MCF 10A (cell line): Measurements from ENCODE around the gene AMBRA1. TPM values are rescaled to one million over a fixed set of nuclear protein-coding genes. Genes with fewer than 3 reads are reported as not detected.

ENCODE experiments used
- BruUV-seq: library from RNA; stranded (reverse); fragments of 400-500 nt; replicated peaks from 2 replicates; lab custom pipeline; 2021; lab: Mats Ljungman, UMichigan
- CTCF ChIA-PET: fragments of 300-600 bp; sonication (Branson Sonifier 250); formaldehyde crosslinking; extraction: SDS; loops from one replicate; lab custom pipeline; 2021; ENCODE audit warnings: antibody characterized with exemption, inconsistent platforms; lab: Yijun Ruan, JAX
- POLR2A ChIA-PET: fragments of 300-600, 350-650 bp; sonication (Branson Sonifier 250); formaldehyde crosslinking; extraction: SDS; loops from one replicate; lab custom pipeline; 2020; ENCODE audit warnings: antibody characterized with exemption, inconsistent platforms; lab: Yijun Ruan, JAX
- DNase-seq: peaks from one replicate; pipeline ENCODE4 v3.0.0-alpha.2; 2018; ENCODE audit not compliant: unreplicated experiment
- H3K27ac Mint-ChIP-seq: one replicate; pipeline ENCODE4 v1.8.0; 2022; ENCODE audit warnings: mild to moderate bottlenecking, low read depth, mixed read lengths; ENCODE audit not compliant: unreplicated experiment
- H3K27me3 Mint-ChIP-seq: one replicate; pipeline ENCODE4 v1.8.0; 2022; ENCODE audit warnings: mixed read lengths; ENCODE audit not compliant: insufficient read depth, unreplicated experiment
- H3K36me3 Mint-ChIP-seq: one replicate; pipeline ENCODE4 v1.8.0; 2022; ENCODE audit warnings: mild to moderate bottlenecking, moderate library complexity, mixed read lengths; ENCODE audit not compliant: insufficient read depth, unreplicated experiment
- H3K4me1 Mint-ChIP-seq: one replicate; pipeline ENCODE4 v1.8.0; 2022; ENCODE audit warnings: mixed read lengths; ENCODE audit not compliant: insufficient read depth, unreplicated experiment
- H3K4me3 Mint-ChIP-seq: one replicate; pipeline ENCODE4 v1.8.0; 2022; ENCODE audit warnings: mild to moderate bottlenecking, moderate library complexity, mixed read lengths; ENCODE audit not compliant: unreplicated experiment
- H3K9me3 Mint-ChIP-seq: one replicate; pipeline ENCODE4 v1.8.0; 2022; ENCODE audit warnings: mixed read lengths; ENCODE audit not compliant: unreplicated experiment
- intact Hi-C: fragments of 100-400 bp; cut with micrococcal nuclease; formaldehyde crosslinking; loops from 2 replicates; pipeline ENCODE4 v1.14.1; 2022
- total RNA-seq: library from RNA; stranded (reverse); gene quantifications from 2 replicates; pipeline ENCODE4 v1.2.3, GENCODE V29; 2022
- TF ChIP-seq, protein P1 (sequence below): fragments of 200-600 bp; IDR thresholded peaks from one replicate; pipeline ENCODE4 v1.8.0; 2022; ENCODE audit warnings: antibody characterized with exemption, mild to moderate bottlenecking; ENCODE audit not compliant: unreplicated experiment

AMBRA1 gene
- total RNA-seq, 1 experiment from 2014 or later, result 19.6 TPM

DNA sequence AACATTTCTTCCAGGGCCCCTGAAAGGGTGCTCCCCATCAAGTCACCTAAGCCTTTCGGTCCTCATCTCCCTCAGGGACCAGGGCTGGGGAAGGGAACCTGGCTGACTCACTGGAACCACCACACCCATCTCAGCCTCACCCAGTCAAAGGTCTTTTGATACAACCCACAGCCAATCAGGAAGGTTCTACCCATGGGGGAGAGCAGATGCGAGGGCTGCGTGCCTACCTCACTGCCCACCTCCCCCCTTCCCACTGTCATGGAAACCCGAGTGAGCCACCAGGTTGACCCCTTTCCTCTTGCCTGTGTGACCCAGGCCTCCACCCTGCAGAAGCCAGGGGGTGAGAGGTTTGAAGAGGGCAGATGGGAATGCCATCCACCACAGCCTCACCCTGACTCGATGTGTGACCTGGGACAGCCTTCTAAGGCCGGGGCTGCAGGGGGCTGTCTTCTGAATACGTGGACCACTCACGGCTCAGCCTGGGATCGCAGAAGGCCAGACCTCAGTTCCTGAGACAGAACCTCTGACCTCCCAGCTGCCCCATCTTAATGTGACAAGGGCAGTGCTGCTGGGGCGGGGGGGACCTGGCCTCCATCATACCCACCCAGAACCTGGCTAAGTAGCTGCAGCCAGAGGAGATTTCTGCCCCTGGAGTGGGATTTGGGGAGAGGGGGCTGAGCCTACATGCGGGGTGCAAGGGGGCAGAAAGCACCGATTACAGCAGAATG lies 209.7 kb downstream of the AMBRA1 start:
- Mint-ChIP-seq H3K27ac (no peak overlapping the region), H3K9me3 (no peaks in the 10 kb centered on the region), H3K36me3 (peaks cover under 1% of the 10 kb centered on the region), H3K27me3 (peaks cover 19% of the 10 kb centered on the region), H3K4me3 (no peak overlapping the region), H3K4me1 (peaks cover 6% of the 10 kb centered on the region)
- POLR2A ChIA-PET, result interaction anchor here (0.7 kb wide), 1 partner anchor 12 kb away, joined by 3 read pairs; no protein-coding TSS in a partner anchor
- peak; percentile 40 for DNase-seq
- CTCF ChIA-PET, result interaction anchor here (0.7 to 1.3 kb wide), 6 partner anchors 16 to 234 kb away, joined by 3 to 5 read pairs (median 4); no protein-coding TSS in a partner anchor
- TF ChIP-seq, protein P1, sequence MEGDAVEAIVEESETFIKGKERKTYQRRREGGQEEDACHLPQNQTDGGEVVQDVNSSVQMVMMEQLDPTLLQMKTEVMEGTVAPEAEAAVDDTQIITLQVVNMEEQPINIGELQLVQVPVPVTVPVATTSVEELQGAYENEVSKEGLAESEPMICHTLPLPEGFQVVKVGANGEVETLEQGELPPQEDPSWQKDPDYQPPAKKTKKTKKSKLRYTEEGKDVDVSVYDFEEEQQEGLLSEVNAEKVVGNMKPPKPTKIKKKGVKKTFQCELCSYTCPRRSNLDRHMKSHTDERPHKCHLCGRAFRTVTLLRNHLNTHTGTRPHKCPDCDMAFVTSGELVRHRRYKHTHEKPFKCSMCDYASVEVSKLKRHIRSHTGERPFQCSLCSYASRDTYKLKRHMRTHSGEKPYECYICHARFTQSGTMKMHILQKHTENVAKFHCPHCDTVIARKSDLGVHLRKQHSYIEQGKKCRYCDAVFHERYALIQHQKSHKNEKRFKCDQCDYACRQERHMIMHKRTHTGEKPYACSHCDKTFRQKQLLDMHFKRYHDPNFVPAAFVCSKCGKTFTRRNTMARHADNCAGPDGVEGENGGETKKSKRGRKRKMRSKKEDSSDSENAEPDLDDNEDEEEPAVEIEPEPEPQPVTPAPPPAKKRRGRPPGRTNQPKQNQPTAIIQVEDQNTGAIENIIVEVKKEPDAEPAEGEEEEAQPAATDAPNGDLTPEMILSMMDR, result no peak
- no TSS peak for BruUV-seq
- intact Hi-C loops, result no loop called here

DNA sequence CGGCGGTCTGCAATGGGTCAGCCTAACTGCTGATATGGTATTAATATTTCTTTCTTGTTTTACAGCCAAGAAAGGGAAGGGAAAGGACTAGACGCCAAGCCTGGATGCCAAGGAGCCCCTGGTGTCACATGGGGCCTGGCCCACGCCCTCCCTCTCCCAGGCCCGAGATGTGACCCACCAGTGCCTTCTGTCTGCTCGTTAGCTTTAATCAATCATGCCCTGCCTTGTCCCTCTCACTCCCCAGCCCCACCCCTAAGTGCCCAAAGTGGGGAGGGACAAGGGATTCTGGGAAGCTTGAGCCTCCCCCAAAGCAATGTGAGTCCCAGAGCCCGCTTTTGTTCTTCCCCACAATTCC lies 210.4 kb downstream of the AMBRA1 start:
- Mint-ChIP-seq H3K9me3 (no peaks in the 10 kb centered on the region), H3K36me3 (peaks cover 5% of the 10 kb centered on the region), H3K4me1 (peaks cover 6% of the 10 kb centered on the region), H3K27me3 (peaks cover 11% of the 10 kb centered on the region), H3K4me3 (no peak overlapping the region), H3K27ac (no peak overlapping the region)
- TF ChIP-seq, protein P1, result peak; percentile 6
- CTCF ChIA-PET, result interaction anchor here (0.7 to 1.3 kb wide), 6 partner anchors 16 to 234 kb away, joined by 3 to 5 read pairs (median 4); no protein-coding TSS in a partner anchor
- POLR2A ChIA-PET, result interaction anchor here (0.7 to 0.8 kb wide), 2 partner anchors 9 to 11 kb away, joined by 3 read pairs; no protein-coding TSS in a partner anchor
- BruUV-seq, result no TSS peak
- DNase-seq, result no peak
- intact Hi-C loops, result no loop called here

DNA sequence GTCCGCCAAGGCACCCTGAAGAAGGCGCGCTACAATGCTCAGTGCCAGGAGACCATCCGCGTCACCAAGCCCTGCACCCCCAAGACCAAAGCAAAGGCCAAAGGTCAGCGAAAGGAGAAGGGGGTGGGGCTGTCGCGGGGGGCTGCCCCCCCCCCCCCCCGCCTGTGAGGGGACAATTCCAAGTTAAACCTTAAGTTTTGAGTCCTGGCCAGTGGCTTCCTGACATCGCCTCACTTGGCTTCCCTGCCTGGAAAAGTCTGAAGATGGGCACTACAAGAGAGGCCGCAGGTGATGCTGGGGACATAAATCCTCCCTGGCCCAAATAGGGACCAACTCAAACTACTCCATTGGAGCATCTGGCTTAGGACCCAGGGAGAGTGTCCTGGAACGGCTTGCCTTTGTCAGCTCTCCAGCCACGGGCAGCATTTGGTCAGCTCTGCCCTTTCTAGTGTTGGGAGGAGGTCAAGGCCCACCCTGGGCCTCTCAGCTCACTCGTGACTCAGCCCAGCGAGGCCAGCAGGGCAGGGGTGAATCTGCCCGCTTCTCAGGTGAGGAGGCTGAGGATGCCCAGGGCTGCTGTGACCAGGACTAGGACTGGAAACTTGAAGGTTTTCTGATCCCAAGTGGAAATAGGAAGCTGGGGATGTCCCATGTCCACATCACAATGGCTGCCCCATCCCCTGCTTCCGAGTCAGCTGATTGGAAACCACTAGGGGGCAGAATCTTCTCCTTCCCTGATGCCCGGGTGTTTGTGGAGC lies 211.0 kb downstream of the AMBRA1 start:
- H3K4me1 Mint-ChIP-seq, result peaks cover 6% of the 10 kb centered on the region
- ChIA-PET POLR2A (interaction anchor here (0.7 to 0.8 kb wide), 2 partner anchors 10 to 11 kb away, joined by 3 read pairs; no protein-coding TSS in a partner anchor), CTCF (interaction anchor here (0.8 to 1.3 kb wide), 4 partner anchors 15 to 146 kb away, joined by 4 to 5 read pairs (median 4); no protein-coding TSS in a partner anchor)
- no peaks in the 10 kb centered on the region for H3K9me3 Mint-ChIP-seq
- peaks cover 5% of the 10 kb centered on the region for H3K27me3 Mint-ChIP-seq
- intact Hi-C loops, result no loop called here
- H3K4me3 Mint-ChIP-seq, result no peak overlapping the region
- H3K36me3 Mint-ChIP-seq, result peaks cover 8% of the 10 kb centered on the region
- TF ChIP-seq, protein P1, result peak; percentile 35
- H3K27ac Mint-ChIP-seq, result no peak overlapping the region
- no TSS peak for BruUV-seq
- DNase-seq, result peak; percentile 64
